CD4-positive, alpha-beta T cell (primary cell): ENCODE results near the gene TMEM108. TPM values are rescaled to one million over a fixed set of nuclear protein-coding genes. Genes with fewer than 3 reads are reported as not detected.
A peak's percentile ranks its signal among the peaks of the same experiment; 100 is the strongest.

ENCODE experiments used
- ATAC-seq: fragments of 200-7000 bp; cut with Tn5 transposase; one replicate; pipeline ENCODE4 v1.10.0; 2022; ENCODE audit warnings: mild to moderate bottlenecking; ENCODE audit not compliant: poor library complexity
- CTCF ChIA-PET: fragments of 350-600 bp; sonication (Branson Sonifier 250); formaldehyde crosslinking; loops from one replicate; lab custom pipeline; 2021; ENCODE audit warnings: antibody characterized with exemption, inconsistent platforms; lab: Charles Lee
- POLR2A ChIA-PET: fragments of 350-600 bp; sonication (Branson Sonifier 250); formaldehyde crosslinking; loops from one replicate; lab custom pipeline; 2021; ENCODE audit warnings: antibody characterized with exemption, inconsistent platforms; lab: Charles Lee
- DNase-seq, 14 experiments: peaks; one replicate each; pipeline ENCODE4 v3.0.0-alpha.2; 2013 to 2020; ENCODE audit warnings: mixed read lengths in 2 of 14
- H3K27ac ChIP-seq, 2 donors: one replicate each; pipeline versions ENCODE4 v1.5.1 to v1.7.0; 2013; ENCODE audit warnings: low read length in 2 of 2, low read depth in 1 of 2, mild to moderate bottlenecking in 1 of 2
- H3K27me3 ChIP-seq, 2 experiments: 1 replicate in 1 of 2; 2 replicates in 1 of 2; pipeline versions ENCODE4 v1.6.1 to v1.7.0; 2013; ENCODE audit warnings: low read length in 2 of 2, control low read depth in 1 of 2, mild to moderate bottlenecking in 1 of 2, moderate library complexity in 1 of 2; ENCODE audit not compliant: insufficient read depth in 2 of 2, control insufficient read depth in 1 of 2
- H3K36me3 ChIP-seq: one replicate; pipeline ENCODE4 v1.6.1; 2013; ENCODE audit warnings: low read length, control low read depth; ENCODE audit not compliant: insufficient read depth
- H3K4me1 ChIP-seq: one replicate; pipeline ENCODE4 v1.6.1; 2013; ENCODE audit warnings: low read length, control low read depth; ENCODE audit not compliant: insufficient read depth
- H3K4me3 ChIP-seq: one replicate; pipeline ENCODE4 v1.5.1; 2013; ENCODE audit warnings: mild to moderate bottlenecking, low read length, moderate library complexity
- H3K9me3 ChIP-seq, 2 experiments: 1 replicate in 1 of 2; 2 replicates in 1 of 2; pipeline versions ENCODE4 v1.6.1 to v1.7.0; 2013; ENCODE audit warnings: low read length in 2 of 2, mild to moderate bottlenecking in 2 of 2, control low read depth in 1 of 2, moderate library complexity in 1 of 2; ENCODE audit not compliant: control insufficient read depth in 1 of 2, insufficient read depth in 1 of 2
- H3K27ac Mint-ChIP-seq: one replicate; pipeline ENCODE4 v1.8.0; 2020; ENCODE audit warnings: mixed read lengths
- H3K27me3 Mint-ChIP-seq: one replicate; pipeline ENCODE4 v1.8.0; 2021; ENCODE audit warnings: mixed read lengths
- H3K36me3 Mint-ChIP-seq: one replicate; pipeline ENCODE4 v1.8.0; 2021; ENCODE audit warnings: low read depth, mixed read lengths
- H3K4me1 Mint-ChIP-seq: one replicate; pipeline ENCODE4 v1.8.0; 2021; ENCODE audit warnings: low read depth, mixed read lengths
- H3K4me3 Mint-ChIP-seq: one replicate; pipeline ENCODE4 v1.8.0; 2020; ENCODE audit warnings: mild to moderate bottlenecking, mixed read lengths
- H3K9me3 Mint-ChIP-seq: one replicate; pipeline ENCODE4 v1.8.0; 2020; ENCODE audit warnings: mixed read lengths
- intact Hi-C, 2 experiments: fragments of 100-400 bp; cut with DNase I in 1 of 2; cut with micrococcal nuclease in 1 of 2; formaldehyde crosslinking; loops; one replicate each; pipeline versions ENCODE4 v1.15.1 to v1.9.0; 2023 to 2025; cut with DNase I, micrococcal nuclease
- total RNA-seq, 174 experiments: library from RNA in 2 of 174; stranded (reverse) in 2 of 174; gene quantifications; one replicate each; pipeline ENCODE4 v1.2.3 and lab custom pipeline; 2021 to 2026
- TF ChIP-seq, protein P1 (sequence below): fragments of 200-600 bp; IDR thresholded peaks from one replicate; pipeline ENCODE4 v1.8.0; 2022; ENCODE audit warnings: antibody characterized with exemption, mild to moderate bottlenecking

The TMEM108 gene
- total RNA-seq, 2 experiments from 2014 or later = not detected

DNA sequence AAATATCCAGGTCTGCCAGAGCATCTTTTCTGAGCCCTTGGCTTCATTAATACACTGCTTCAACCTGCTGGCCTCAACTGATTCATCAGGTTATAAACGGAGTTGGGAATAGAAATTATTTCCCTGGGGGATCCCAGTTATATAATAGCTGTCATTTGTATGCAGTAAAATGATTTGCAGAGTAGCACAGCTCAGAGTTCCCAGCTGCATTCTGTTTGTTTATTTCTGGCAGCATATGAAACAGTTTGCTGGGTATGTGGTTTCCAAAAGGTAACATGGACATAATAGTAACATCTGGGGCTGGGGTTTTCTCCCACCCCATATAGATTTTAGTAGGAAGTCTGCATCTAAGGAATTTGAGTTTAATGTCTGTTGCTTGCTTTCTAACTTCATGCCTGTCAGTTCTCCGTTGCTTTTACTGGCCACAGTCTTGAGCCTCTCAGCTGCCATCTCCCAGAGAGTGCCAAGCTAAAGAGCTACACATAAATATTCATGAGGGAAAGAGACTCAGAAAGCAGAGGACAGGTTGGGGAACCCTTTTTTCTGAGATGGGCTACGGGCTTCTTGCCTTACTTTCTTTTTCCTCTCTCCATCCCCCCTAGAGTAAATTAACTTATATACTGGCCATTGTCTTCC is 124.6 kb downstream of the TMEM108 start:
- intact Hi-C loops = no loop called here
- H3K27me3 ChIP-seq = no peaks in the 10 kb centered on the region
- H3K27ac ChIP-seq = no peak overlapping the region
- H3K27ac Mint-ChIP-seq = no peak overlapping the region
- H3K4me3 Mint-ChIP-seq = no peak overlapping the region
- DNase-seq (no peak), ATAC-seq (no peak)
- POLR2A ChIA-PET = no interaction called here
- H3K27me3 Mint-ChIP-seq = peaks cover 18% of the 10 kb centered on the region
- H3K4me1 ChIP-seq = no peaks in the 10 kb centered on the region
- TF ChIP-seq, protein P1, sequence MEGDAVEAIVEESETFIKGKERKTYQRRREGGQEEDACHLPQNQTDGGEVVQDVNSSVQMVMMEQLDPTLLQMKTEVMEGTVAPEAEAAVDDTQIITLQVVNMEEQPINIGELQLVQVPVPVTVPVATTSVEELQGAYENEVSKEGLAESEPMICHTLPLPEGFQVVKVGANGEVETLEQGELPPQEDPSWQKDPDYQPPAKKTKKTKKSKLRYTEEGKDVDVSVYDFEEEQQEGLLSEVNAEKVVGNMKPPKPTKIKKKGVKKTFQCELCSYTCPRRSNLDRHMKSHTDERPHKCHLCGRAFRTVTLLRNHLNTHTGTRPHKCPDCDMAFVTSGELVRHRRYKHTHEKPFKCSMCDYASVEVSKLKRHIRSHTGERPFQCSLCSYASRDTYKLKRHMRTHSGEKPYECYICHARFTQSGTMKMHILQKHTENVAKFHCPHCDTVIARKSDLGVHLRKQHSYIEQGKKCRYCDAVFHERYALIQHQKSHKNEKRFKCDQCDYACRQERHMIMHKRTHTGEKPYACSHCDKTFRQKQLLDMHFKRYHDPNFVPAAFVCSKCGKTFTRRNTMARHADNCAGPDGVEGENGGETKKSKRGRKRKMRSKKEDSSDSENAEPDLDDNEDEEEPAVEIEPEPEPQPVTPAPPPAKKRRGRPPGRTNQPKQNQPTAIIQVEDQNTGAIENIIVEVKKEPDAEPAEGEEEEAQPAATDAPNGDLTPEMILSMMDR = no peak
- CTCF ChIA-PET = no interaction called here
- H3K4me3 ChIP-seq = no peak overlapping the region
- H3K36me3 Mint-ChIP-seq = no peaks in the 10 kb centered on the region
- no peaks in the 10 kb centered on the region for H3K36me3 ChIP-seq
- H3K9me3 ChIP-seq = peaks cover 0 to 9% of the 10 kb centered on the region in 2 experiments
- H3K4me1 Mint-ChIP-seq = no peaks in the 10 kb centered on the region
- no peaks in the 10 kb centered on the region for H3K9me3 Mint-ChIP-seq

DNA sequence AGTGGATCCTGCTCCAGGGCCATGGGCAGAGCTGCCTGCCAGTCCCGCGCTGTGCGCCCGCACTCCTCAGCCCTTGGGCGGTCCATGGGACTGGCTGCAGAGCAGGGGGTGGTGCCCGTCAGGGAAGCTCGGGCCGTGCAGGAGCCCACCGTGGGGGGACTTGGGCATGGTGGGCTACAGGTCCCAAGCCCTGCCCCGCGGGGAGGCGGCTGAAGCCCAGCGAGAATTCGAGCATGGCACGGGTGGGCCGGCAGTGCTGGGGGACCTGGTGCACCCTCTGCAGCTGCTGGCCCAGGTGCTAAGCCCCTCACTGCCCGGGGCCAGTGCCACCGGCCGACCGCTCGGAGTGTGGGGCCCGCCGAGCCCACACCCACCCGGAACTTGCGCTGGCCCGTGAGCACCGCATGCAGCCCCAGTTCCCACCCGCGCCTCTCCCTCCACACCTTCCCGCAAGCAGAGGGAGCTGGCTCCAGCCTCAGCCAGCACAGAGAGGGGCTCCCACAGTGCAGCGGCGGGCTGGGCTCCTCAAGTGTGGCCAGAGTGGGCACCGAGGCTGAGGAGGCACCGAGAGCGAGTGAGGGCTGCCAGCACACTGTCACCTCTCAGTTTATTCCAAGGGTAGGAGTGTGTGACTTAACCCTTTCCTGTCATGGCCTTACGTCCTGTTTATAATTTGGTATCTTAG is 129.3 kb downstream of the TMEM108 start:
- Mint-ChIP-seq H3K4me3 (no peak overlapping the region), H3K4me1 (no peaks in the 10 kb centered on the region), H3K27me3 (peaks cover 33% of the 10 kb centered on the region), H3K27ac (no peak overlapping the region), H3K36me3 (no peaks in the 10 kb centered on the region), H3K9me3 (no peaks in the 10 kb centered on the region)
- H3K27me3 ChIP-seq = peaks cover 0 to 3% of the 10 kb centered on the region in 2 experiments
- ChIA-PET POLR2A (no interaction called here), CTCF (no interaction called here)
- H3K4me1 ChIP-seq = no peaks in the 10 kb centered on the region
- peak in 1 of 14 experiments; percentile 8 for DNase-seq
- H3K9me3 ChIP-seq = peaks cover 0 to 9% of the 10 kb centered on the region in 2 experiments
- no peak overlapping the region for H3K4me3 ChIP-seq
- no peak for ATAC-seq
- intact Hi-C loops = no loop called here
- TF ChIP-seq, protein P1 = no peak
- H3K27ac ChIP-seq = no peak overlapping the region
- H3K36me3 ChIP-seq = no peaks in the 10 kb centered on the region

DNA sequence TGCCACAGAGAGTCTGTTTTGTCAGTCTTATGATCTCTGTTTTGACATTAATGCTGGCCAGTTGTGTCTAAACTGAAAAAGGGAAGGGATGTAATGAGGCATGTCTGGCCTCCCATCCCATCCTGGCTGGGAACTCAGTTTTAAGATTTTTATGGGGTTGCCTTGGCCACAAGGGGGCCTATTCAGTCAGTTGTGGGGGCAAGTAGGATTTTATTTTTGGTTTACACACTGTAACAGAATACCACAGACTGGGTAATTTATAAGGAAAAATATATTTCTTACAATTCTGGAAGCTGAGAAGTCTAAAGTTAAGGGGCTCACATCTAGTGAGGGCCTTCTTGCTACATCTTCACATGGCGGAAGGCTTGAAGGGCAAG is 129.8 kb downstream of the TMEM108 start:
- no peak overlapping the region for H3K27ac Mint-ChIP-seq
- ChIA-PET CTCF (no interaction called here), POLR2A (no interaction called here)
- Histone ChIP-seq H3K27ac (no peak overlapping the region), H3K9me3 (peaks cover 0 to 9% of the 10 kb centered on the region in 2 experiments), H3K4me1 (no peaks in the 10 kb centered on the region), H3K27me3 (peaks cover 0 to 3% of the 10 kb centered on the region in 2 experiments), H3K4me3 (no peak overlapping the region), H3K36me3 (no peaks in the 10 kb centered on the region)
- no peaks in the 10 kb centered on the region for H3K4me1 Mint-ChIP-seq
- peaks cover 33% of the 10 kb centered on the region for H3K27me3 Mint-ChIP-seq
- intact Hi-C loops = no loop called here
- H3K4me3 Mint-ChIP-seq = no peak overlapping the region
- TF ChIP-seq, protein P1 = no peak
- ATAC-seq (no peak), DNase-seq (no peak)
- no peaks in the 10 kb centered on the region for H3K9me3 Mint-ChIP-seq
- no peaks in the 10 kb centered on the region for H3K36me3 Mint-ChIP-seq
